Measurements from ENCODE around the gene RFLNA. TPM values are rescaled to one million over a fixed set of nuclear protein-coding genes. Genes with fewer than 3 reads are reported as not detected.

RFLNA gene
- total and polyA plus RNA-seq, 2 donors (not counting 1 experiment from before 2014, with no cell fraction given), result not detected

DNA sequence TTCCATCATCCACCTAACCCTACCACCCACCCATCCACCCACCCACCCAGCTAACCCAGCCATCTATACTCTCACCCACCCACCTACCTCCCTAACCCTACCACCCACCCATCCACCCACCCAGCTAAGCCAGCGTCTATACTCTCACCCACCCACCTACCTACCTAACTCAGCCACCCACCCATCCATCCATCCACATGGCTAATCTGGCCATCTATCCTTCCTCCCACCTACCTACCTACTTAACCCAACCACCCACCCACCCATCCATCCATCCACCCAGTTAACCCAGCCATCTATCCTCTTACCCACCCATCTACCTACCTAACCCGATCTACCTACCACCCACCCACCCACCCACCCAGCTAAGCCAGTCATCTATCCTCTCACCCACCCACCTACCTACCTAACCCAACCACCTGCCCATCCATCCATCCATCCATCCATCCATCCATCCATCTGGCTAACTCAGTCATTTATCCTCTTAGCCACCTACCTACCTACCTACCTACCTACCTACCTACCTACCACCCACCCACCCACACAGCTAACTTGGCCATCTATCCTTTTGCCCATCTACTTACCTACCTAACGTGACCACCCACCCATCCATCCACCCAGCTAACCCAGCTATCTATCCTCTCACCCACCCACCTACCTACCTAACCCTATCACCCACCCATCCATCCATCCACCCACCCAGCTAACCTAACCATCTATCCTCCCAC, 44.1 kb downstream of the RFLNA start:
- Histone ChIP-seq H3K9ac (ENCODE audit: low read length) (no peak overlapping the region), H3K4me3 (ENCODE audit: control extremely low read depth in 1 of 5, extremely low read depth in 1 of 5, insufficient read depth in 1 of 5, low read depth in 2 of 5, low read length in 4 of 5) (no peak overlapping the region), H4K20me1 (ENCODE audit: control insufficient read depth, insufficient read depth, low read length, poor library complexity, severe bottlenecking) (no peaks in the 10 kb centered on the region), H3K27me3 (replicated peaks in 1 of 4; ENCODE audit: control extremely low read depth in 1 of 4, control insufficient read depth in 3 of 4, insufficient read depth in 4 of 4, low read length in 3 of 4) (no peaks in the 10 kb centered on the region), H3K27ac (ENCODE audit: low read length in 2 of 2) (no peak overlapping the region), H3K79me2 (ENCODE audit: control insufficient read depth, insufficient read depth, low read length) (no peaks in the 10 kb centered on the region), H3K9me3 (ENCODE audit: control extremely low read depth in 1 of 3, control insufficient read depth in 2 of 3, insufficient read depth in 1 of 3, low read length in 2 of 3) (no peaks in the 10 kb centered on the region), H3K4me1 (ENCODE audit: control insufficient read depth in 2 of 2, insufficient read depth in 2 of 2, low read length in 2 of 2) (no peaks in the 10 kb centered on the region), H2AFZ (ENCODE audit: insufficient read depth, low read depth, low read length, poor library complexity, severe bottlenecking) (no peak overlapping the region), H3K4me2 (replicated peaks; ENCODE audit: low read depth, low read length, poor library complexity, severe bottlenecking) (no peak overlapping the region), H3K36me3 (replicated peaks in 1 of 2; ENCODE audit: control extremely low read depth in 1 of 2, control insufficient read depth in 1 of 2, extremely low read depth in 1 of 2, insufficient read depth in 2 of 2, low read length in 1 of 2) (peaks cover 1 to 53% of the 10 kb centered on the region in 2 experiments)
- intact Hi-C loops (cut with micrococcal nuclease), result no loop called here
- WGBS (ENCODE audit: insufficient coverage), result 90% methylated on average over 3 of the region's 3 CpGs
- Mint-ChIP-seq H3K9me3 (ENCODE audit: insufficient read depth) (no peaks in the 10 kb centered on the region), H3K27ac (no peak overlapping the region), H3K27me3 (no peaks in the 10 kb centered on the region), H3K4me1 (no peaks in the 10 kb centered on the region), H3K4me3 (no peak overlapping the region)
- DNase-seq, result no peak
- TF ChIP-seq EZH2 (IDR thresholded peaks at IDR 0.05; ENCODE audit: borderline replicate concordance, insufficient read depth, low read depth, low read length, poor library complexity, severe bottlenecking), result no peak
- no peak for ATAC-seq (ENCODE audit: low read depth)
- POLR2A ChIA-PET, result no interaction called here
- CTCF ChIA-PET, result interaction anchor here (1.7 kb wide), 1 partner anchor 8 kb away, joined by 4 read pairs; no protein-coding TSS in a partner anchor

DNA sequence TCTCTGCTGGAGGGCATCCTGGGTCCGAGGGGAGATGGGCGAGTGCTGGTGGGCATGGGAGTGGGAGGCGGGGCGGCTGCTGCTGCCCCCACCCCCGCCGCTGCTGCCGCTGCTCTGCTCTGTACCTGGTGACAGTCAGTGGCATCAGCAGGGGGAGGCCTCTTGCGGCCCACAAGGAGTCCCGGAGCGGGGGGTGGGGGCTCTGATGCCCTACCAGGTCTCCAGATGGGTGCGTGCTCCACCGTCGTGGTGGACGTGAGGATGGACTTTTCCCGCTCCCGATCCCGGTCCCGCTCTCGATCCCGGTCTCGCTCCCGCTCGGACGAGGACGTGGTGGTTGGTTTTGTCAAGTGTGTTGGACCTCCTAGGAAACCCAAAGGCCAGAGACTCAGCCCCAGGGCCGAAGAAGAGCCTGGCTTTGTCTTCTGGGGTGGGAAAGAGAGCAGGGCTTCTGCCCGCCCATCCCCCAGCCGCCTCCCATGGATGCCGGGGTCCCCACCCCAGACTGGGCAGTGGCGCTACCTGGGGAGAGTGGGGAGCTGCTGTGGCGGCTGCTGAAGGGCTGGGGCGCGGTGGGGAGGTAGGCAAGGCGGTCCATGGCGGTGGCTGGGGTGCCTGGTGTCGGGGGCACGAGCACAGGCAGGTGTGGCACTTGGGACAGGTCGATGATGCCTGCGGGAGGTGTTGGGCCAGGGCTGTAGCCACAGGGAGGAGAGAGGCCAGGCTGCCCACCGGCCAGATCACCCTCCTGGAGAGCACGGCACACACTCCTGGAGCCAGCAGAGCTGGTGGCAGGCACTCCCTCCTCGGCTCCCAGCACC, 45.4 kb downstream of the RFLNA start:
- Mint-ChIP-seq H3K4me3 (no peak overlapping the region), H3K27ac (no peak overlapping the region), H3K9me3 (ENCODE audit: insufficient read depth) (no peaks in the 10 kb centered on the region), H3K4me1 (no peaks in the 10 kb centered on the region), H3K27me3 (no peaks in the 10 kb centered on the region)
- DNase-seq, result no peak
- Histone ChIP-seq H3K4me1 (ENCODE audit: control insufficient read depth in 2 of 2, insufficient read depth in 2 of 2, low read length in 2 of 2) (no peaks in the 10 kb centered on the region), H3K79me2 (ENCODE audit: control insufficient read depth, insufficient read depth, low read length) (no peaks in the 10 kb centered on the region), H4K20me1 (ENCODE audit: control insufficient read depth, insufficient read depth, low read length, poor library complexity, severe bottlenecking) (no peaks in the 10 kb centered on the region), H3K4me2 (replicated peaks; ENCODE audit: low read depth, low read length, poor library complexity, severe bottlenecking) (no peak overlapping the region), H3K36me3 (replicated peaks in 1 of 2; ENCODE audit: control extremely low read depth in 1 of 2, control insufficient read depth in 1 of 2, extremely low read depth in 1 of 2, insufficient read depth in 2 of 2, low read length in 1 of 2) (peaks cover 1 to 56% of the 10 kb centered on the region in 2 experiments), H2AFZ (ENCODE audit: insufficient read depth, low read depth, low read length, poor library complexity, severe bottlenecking) (no peak overlapping the region), H3K9ac (ENCODE audit: low read length) (no peak overlapping the region), H3K4me3 (ENCODE audit: control extremely low read depth in 1 of 5, extremely low read depth in 1 of 5, insufficient read depth in 1 of 5, low read depth in 2 of 5, low read length in 4 of 5) (no peak overlapping the region), H3K27me3 (replicated peaks in 1 of 4; ENCODE audit: control extremely low read depth in 1 of 4, control insufficient read depth in 3 of 4, insufficient read depth in 4 of 4, low read length in 3 of 4) (no peaks in the 10 kb centered on the region), H3K27ac (ENCODE audit: low read length in 2 of 2) (no peak overlapping the region), H3K9me3 (ENCODE audit: control extremely low read depth in 1 of 3, control insufficient read depth in 2 of 3, insufficient read depth in 1 of 3, low read length in 2 of 3) (no peaks in the 10 kb centered on the region)
- TF ChIP-seq, protein P1, sequence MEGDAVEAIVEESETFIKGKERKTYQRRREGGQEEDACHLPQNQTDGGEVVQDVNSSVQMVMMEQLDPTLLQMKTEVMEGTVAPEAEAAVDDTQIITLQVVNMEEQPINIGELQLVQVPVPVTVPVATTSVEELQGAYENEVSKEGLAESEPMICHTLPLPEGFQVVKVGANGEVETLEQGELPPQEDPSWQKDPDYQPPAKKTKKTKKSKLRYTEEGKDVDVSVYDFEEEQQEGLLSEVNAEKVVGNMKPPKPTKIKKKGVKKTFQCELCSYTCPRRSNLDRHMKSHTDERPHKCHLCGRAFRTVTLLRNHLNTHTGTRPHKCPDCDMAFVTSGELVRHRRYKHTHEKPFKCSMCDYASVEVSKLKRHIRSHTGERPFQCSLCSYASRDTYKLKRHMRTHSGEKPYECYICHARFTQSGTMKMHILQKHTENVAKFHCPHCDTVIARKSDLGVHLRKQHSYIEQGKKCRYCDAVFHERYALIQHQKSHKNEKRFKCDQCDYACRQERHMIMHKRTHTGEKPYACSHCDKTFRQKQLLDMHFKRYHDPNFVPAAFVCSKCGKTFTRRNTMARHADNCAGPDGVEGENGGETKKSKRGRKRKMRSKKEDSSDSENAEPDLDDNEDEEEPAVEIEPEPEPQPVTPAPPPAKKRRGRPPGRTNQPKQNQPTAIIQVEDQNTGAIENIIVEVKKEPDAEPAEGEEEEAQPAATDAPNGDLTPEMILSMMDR (IDR thresholded peaks at IDR 0.05), result no peak
- TF ChIP-seq EZH2 (IDR thresholded peaks at IDR 0.05; ENCODE audit: borderline replicate concordance, insufficient read depth, low read depth, low read length, poor library complexity, severe bottlenecking), result no peak
- no peak for ATAC-seq (ENCODE audit: low read depth)
- ChIA-PET CTCF (no interaction called here), POLR2A (interaction anchor here (0.7 kb wide), 1 partner anchor 211 kb away, joined by 9 read pairs; no protein-coding TSS in a partner anchor)
- intact Hi-C loops (cut with micrococcal nuclease), result no loop called here
- 97% methylated on average over 41 of the region's 42 CpGs for WGBS (ENCODE audit: insufficient coverage)
